Activated CD4-positive, alpha-beta T cell treated with anti-CD3 and anti-CD28 coated beads for 48 hours (primary cell): ENCODE data around the gene ATP2C2.
"Not testable (repeated sequence)": the region's sequence is repeated elsewhere in the genome, so short reads cannot be mapped to it uniquely, and the experiment has no call there.

Experiments
- DNase-seq: peaks from one replicate; pipeline ENCODE4 v3.0.0-alpha.2; 2020

Gene ATP2C2

DNA sequence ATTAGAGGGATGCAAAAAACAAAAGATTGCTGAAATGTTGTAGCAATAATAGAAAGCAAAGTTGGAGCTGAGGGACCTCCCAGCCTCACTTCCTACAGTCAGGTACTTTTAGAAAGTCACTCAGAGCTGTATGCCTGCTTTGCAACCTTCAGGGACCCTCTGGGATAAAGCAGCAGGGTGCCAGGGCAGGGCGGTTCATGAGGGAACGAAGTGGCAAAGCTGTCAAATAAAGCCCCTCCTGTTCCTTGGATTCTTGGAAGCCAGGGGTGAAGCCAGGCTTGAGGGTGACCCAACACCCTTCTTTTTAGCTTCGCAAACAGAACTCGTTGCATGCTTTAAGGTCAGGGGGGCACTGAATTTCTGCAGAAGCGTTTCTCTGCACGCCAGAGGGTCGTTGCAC lies 767 bp downstream of the ATP2C2 start:
- DNase-seq = no peak

GRCh38 chr16:84369938-84370627 lies 1.7 kb downstream of the ATP2C2 start:
- no peak for DNase-seq

GRCh38 chr16:84370723-84371552 lies 2.6 kb downstream of the ATP2C2 start:
- no peak for DNase-seq

DNA sequence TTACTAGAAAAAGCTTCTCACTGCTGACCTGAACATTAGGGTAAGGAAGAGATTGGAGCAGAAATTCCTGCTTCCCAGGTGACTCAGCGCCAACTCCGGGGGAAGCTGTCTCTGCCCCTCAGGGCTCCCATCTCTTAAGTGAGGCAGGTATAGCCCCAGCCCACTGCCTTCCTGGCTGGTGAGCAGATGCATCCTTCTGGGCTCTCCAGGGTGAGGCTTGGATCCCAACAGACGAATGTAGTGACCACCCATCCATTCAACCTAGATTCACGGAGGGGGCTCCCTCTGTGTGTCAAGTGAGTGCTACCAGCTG lies 3.2 kb downstream of the ATP2C2 start:
- DNase-seq = no peak

- DNase-seq = no peak
Measured at GRCh38 chr16:84373907-84374489, 5.7 kb downstream of the ATP2C2 start.

DNA sequence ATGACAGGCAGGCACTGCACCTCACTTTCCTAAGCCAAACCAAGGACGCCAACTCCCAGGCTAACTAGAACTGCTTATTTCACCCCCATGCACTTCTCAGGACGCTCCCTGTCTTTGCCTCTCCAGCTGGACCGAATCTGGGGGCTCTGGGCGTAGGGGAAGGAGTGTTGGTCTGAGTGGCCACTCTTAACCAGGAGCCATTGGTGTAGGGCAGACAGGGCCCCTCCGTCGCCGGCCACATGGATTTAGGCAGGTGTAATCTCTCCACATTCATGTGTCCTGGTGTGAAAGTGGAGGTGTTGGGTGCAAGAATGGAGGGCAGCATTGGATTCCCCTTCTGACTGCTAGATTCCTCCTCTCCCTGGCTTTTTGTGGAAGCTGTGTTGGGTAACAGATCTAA lies 9.8 kb downstream of the ATP2C2 start:
- no peak for DNase-seq

DNA sequence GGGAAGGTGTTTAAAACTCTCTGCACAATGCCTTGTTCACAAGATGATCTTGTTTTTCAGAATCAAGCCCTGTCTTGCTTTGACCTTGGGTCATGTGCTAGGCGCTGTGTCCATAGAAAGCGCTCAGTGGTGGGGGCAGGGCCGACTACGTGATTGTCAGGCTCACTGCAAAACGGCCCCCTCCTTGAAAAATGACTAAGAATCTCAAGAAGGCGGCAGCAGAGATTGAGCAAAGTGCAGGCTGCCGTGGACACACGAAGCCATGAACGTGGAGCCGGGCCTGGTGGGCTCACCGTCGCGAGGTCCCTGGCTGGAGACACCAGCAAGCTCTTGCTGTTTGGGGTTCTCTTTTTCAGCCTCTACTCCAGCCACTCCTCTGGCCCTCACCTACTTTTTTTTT lies 10.2 kb downstream of the ATP2C2 start:
- DNase-seq = no peak

DNA sequence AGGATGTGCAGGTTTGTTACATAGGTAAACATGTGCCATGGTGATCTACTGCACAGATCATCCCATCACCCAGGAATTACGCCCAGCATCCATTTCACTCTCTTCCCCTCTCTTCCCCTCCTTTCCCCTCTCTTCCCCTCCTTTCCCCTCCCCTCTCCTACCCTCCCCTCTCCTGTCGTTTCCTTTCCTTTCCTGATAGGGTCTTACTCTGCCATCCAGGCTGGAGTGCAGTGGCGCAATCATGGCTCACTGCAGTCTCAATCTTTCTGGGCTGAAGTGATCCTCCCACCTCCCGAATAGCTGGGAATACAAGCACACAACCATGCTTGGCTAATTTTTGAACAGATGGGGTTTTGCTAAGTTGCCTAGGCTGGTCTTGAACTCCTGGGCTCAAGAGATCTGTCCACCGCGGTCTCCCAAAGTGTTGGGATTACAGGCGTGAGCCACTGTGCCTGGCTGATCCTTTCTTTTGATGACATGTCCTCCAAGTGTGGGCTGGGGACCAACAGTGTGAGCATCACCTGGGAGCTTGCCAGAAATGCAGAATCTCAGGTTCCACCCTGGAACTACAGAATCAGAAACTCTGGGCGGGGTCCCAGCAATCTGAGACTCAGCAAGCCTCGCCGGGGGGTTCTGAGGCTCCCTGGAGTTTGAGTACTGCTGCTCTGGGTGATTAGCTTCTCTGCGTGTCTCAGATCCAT lies 10.8 kb downstream of the ATP2C2 start:
- DNase-seq = no peak

GRCh38 chr16:84379709-84380362 lies 11.5 kb downstream of the ATP2C2 start:
- no peak for DNase-seq

DNA sequence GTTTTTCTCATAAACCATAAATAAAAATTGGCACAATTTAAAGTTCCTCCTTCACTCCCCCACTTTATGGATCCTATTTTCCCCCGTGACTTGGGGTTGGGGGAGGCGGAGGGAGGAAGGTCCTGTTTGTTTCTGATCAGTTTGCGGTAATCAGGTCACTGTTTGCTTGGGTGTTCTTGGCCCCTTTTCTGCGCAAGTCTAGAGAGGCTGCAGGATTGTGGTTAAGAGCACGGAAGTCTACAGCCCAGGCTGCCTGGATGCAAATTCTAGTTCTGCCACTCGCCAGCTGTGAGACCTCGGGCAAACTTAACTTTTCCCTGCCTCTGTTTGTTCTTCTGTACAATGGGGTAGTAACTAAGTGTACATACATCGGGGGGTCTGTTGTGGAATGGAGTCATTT lies 12.1 kb downstream of the ATP2C2 start:
- DNase-seq = no peak

- DNase-seq = no peak
Measured at GRCh38 chr16:84382396-84382795, 14.1 kb downstream of the ATP2C2 start.

DNA sequence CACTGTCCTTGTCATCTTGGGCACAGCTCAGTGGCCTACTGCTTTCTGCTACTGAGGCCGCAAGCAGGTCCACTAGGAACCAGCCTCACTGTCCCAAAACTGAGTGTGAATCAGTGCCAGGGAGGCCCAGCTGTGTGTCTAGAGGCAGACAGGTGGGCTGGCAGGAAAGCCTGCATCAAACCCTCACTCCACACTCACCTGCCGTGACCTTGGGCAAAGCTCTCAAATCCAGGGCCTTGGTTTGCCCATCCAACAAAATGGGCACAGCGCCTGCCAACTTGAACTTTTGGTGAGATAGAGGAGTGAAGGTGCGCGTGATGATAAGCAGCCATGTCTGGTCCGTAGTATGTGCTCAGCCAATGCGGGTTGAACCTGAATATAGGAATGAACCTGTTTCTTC lies 14.8 kb downstream of the ATP2C2 start:
- DNase-seq = no peak

DNA sequence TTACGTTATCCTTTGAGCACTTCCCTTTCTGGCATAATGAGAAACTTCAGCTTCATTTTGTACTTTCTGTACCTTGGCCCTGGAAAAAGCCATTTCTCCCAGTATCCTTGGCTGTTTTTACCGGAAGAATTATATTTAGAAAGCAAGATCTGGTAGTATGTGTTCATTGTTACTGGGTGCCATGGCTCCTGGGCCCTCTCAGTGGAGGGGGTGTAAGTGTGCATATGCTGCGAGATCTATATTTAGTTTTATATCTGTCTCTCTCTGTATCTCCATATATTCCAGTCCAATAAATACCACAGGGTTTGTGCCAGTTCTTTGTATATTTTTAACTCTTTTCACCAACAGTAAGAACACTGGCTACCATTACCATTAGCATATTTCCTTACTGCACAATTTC lies 17.7 kb downstream of the ATP2C2 start:
- no peak for DNase-seq

DNA sequence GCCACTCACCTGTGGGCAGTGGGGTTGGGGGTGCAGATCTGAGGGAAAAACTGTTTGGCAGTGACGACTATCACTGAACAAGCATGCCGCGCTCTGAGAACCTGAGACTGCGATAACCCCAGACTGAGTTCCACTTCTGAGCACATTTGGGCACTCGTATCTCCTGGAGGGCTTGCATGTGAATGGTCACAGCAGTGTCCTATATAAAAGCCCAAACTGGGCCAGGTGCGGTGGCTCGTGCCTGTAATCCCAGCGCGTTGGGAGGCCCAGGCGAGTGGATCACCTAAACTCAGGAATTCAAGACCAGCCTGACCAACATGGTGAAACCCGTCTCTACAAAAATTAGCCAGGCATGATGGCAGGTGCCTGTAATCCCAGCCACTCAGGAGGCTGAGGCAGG lies 18.7 kb downstream of the ATP2C2 start:
- no peak for DNase-seq

DNA sequence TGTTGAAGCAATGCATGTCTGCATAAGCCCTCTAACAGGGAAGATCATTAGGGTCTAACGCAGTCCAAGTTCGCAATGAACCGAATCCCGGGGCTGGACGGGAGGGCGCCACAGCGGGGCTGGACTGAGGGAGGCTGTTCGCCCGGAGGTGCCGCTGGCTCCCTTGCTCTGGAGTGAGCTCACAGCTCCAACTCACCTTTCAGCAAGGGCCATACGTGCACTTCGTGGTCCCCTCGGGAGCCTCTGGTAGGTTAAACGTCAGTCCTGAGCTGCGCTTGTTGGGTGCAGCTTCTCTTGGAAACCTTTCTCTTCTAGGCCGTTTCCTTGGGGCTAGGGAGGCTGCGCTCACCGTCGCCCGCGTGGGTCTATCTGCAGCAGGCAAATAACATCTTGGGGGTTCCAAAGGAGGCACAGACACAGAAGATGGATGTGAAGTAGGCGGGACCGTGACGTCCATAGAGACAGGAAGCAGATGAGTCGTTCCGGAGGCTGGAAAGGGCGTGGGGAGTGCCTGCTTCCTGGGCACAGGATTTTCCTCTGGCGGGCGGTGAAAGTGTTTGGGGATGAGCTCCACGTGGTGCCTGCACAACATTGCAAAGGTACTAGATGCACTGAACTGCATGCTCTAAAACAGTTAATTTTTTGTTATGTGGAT lies 21.9 kb downstream of the ATP2C2 start:
- no peak for DNase-seq

GRCh38 chr16:84391151-84392030 lies 23.1 kb downstream of the ATP2C2 start:
- no peak for DNase-seq

GRCh38 chr16:84392031-84392360 lies 23.7 kb downstream of the ATP2C2 start:
- no peak for DNase-seq

GRCh38 chr16:84396082-84396481 lies 27.7 kb downstream of the ATP2C2 start:
- DNase-seq = not testable (repeated sequence)

DNA sequence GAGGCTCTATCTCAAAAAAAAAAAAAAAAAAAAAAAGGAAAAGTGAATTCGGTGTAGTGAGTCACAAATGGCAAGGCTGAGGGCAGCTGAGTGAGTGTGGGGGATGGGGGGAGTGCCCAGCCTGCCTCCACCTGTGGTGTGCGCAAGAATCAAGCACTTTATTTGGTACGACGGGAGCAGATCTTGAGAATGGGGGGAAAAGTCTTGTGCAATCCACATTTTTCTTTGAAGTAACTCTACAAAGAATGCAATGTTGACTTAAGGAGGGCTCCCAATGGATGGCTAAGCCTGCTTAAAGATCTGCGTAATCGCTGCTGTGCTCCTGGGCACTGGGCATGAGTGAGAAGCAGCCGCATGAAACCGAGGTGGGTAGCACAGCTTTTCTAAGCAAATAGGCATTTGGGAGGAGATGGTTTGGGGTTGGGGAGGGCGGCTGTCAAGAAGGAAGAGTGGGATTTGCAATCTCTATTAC lies 28.2 kb downstream of the ATP2C2 start:
- no peak for DNase-seq

DNA sequence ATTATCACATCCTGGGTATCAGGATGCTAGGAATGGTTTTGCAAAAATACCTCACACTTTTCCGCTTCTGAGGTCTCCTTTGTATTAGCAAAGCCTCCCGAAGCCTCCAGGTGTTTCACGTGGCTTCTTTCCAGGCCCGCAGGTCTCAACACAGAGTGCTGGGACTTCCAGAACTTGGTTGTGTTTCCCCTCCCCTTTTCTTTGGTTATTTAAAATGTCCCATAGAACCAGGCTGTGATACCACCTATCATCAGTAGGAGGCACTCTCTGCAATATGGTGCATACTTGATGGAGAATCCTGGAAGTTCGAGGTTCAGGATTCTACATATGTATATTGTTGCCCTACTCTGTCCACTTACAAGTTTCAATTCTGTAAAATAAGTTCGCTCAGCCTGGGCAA lies 28.8 kb downstream of the ATP2C2 start:
- DNase-seq = no peak

GRCh38 chr16:84398701-84399100 lies 30.4 kb downstream of the ATP2C2 start:
- no peak for DNase-seq

- not testable (repeated sequence) for DNase-seq
Measured at GRCh38 chr16:84399912-84400311, 31.6 kb downstream of the ATP2C2 start.
